Measurements from ENCODE around the gene LEKR1.

GRCh38 chr3:157045238-157045850, 219.2 kb downstream of the LEKR1 start:
- TF ChIP-seq EZH2 (IDR thresholded peaks at IDR 0.05; ENCODE audit: borderline replicate concordance, low read depth, low read length, poor library complexity, severe bottlenecking) (no peak), CTCF (conservative IDR thresholded peaks at IDR 0.05; ENCODE audit: low read depth, low read length) (no peak)

All from A673 (cell line).